MM.1S (cell line): ENCODE results near the gene POLH.
"Not testable (repeated sequence)": the region's sequence is repeated elsewhere in the genome, so short reads cannot be mapped to it uniquely, and the experiment has no call there.

Experiments used
- DNase-seq: peaks from one replicate; pipeline ENCODE4 v3.0.0-alpha.2; 2015
- H2AFZ ChIP-seq: fragments of 300-600 bp; sonication (generic); 2 replicates; pipeline ENCODE4 v1.6.0; 2016; ENCODE audit warnings: antibody characterized with exemption, low read length
- H3F3A ChIP-seq: fragments of 300-600 bp; sonication (generic); 2 replicates; pipeline ENCODE4 v1.6.1; 2016; ENCODE audit warnings: mild to moderate bottlenecking, antibody characterized with exemption, low read length, moderate library complexity, mixed read lengths; ENCODE audit not compliant: insufficient read depth
- H3K27ac ChIP-seq: fragments of 300-600 bp; sonication (generic); 2 replicates; pipeline ENCODE4 v1.5.1; 2016; ENCODE audit warnings: mild to moderate bottlenecking, low read length
- H3K27me3 ChIP-seq: fragments of 300-600 bp; sonication (generic); replicated peaks from 2 replicates; pipeline ENCODE4 v1.6.0; 2016; ENCODE audit warnings: low read length; ENCODE audit not compliant: insufficient read depth
- H3K36me3 ChIP-seq: fragments of 300-600 bp; sonication (generic); replicated peaks from 2 replicates; pipeline ENCODE4 v1.6.1; 2016; ENCODE audit warnings: mild to moderate bottlenecking, low read length, mixed read lengths; ENCODE audit not compliant: insufficient read depth
- H3K4me1 ChIP-seq: fragments of 300-600 bp; sonication (generic); 2 replicates; pipeline ENCODE4 v1.6.1; 2016; ENCODE audit warnings: low read length, mixed read lengths
- H3K4me2 ChIP-seq: fragments of 300-600 bp; sonication (generic); 2 replicates; pipeline ENCODE4 v1.6.0; 2016; ENCODE audit warnings: low read depth, low read length
- H3K4me3 ChIP-seq: fragments of 300-600 bp; sonication (generic); 2 replicates; pipeline ENCODE4 v1.5.1; 2016; ENCODE audit warnings: low read length, mixed read lengths
- H3K79me2 ChIP-seq: fragments of 300-600 bp; sonication (generic); 2 replicates; pipeline ENCODE4 v1.6.1; 2016; ENCODE audit warnings: mixed run types, low read length, mixed read lengths
- H3K9ac ChIP-seq: fragments of 300-600 bp; sonication (generic); 2 replicates; pipeline ENCODE4 v1.6.1; 2016; ENCODE audit warnings: low read length, mixed read lengths
- H3K9me2 ChIP-seq: fragments of 300-600 bp; sonication (generic); replicated peaks from 2 replicates; pipeline ENCODE4 v1.6.1; 2016; ENCODE audit warnings: mild to moderate bottlenecking, low read length, mixed read lengths; ENCODE audit not compliant: insufficient read depth
- H3K9me3 ChIP-seq: fragments of 300-600 bp; sonication (generic); replicated peaks from 2 replicates; pipeline ENCODE4 v1.6.1; 2016; ENCODE audit warnings: mild to moderate bottlenecking, low read length, mixed read lengths; ENCODE audit not compliant: insufficient read depth
- H4K20me1 ChIP-seq: fragments of 300-600 bp; sonication (generic); 2 replicates; pipeline ENCODE4 v1.6.1; 2016; ENCODE audit warnings: mild to moderate bottlenecking, low read length, moderate library complexity, mixed read lengths; ENCODE audit not compliant: insufficient read depth
- EZH2 ChIP-seq: fragments of 300-600 bp; sonication (generic); optimal IDR thresholded peaks from 2 replicates; pipeline ENCODE3; 2017; ENCODE audit warnings: low read depth, mild to moderate bottlenecking, antibody characterized with exemption, low read length, mixed read lengths
- EZH2phosphoT487 ChIP-seq: fragments of 300-600 bp; sonication (generic); IDR thresholded peaks from 2 replicates; pipeline ENCODE4 v1.6.1; 2018; ENCODE audit warnings: antibody characterized with exemption, low read length
- TF ChIP-seq, protein P1 (sequence below): fragments of 300-600 bp; sonication (generic); IDR thresholded peaks from 2 replicates; pipeline ENCODE4 v1.5.1; 2016; ENCODE audit warnings: antibody characterized with exemption, low read length, mixed read lengths

Gene POLH

DNA sequence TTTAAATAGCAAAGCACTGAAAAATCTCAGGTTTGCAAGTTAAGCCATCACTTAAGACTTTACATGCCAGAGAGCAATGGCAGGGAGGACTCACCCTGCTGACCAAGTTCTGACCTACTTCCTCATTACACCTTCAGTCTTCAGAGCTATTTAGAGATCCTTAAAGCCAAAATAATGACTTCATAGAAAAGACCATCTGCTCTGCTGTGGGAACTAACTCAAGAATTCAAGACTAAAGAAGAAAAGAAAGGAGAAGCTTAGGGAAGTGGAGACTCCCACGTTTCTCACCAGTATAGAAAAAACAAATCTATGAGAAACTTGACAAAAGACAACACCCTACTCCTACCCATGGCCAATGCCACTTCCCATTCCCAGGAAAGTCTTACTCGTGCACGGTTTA lies 28.8 kb upstream of the POLH start:
- no peak overlapping the region for H3K27ac ChIP-seq
- H3F3A ChIP-seq = no peaks in the 10 kb centered on the region; the same call in 1 of the 2 replicates
- no peak for TF ChIP-seq EZH2phosphoT487
- no peak for TF ChIP-seq EZH2
- H3K36me3 ChIP-seq = peaks cover 9% of the 10 kb centered on the region; the same call in 1 of the 2 replicates
- no peak overlapping the region for H3K4me3 ChIP-seq
- no peaks in the 10 kb centered on the region for H3K27me3 ChIP-seq
- no peak overlapping the region for H2AFZ ChIP-seq
- no peak overlapping the region for H3K9ac ChIP-seq
- H3K4me1 ChIP-seq = no peaks in the 10 kb centered on the region
- H3K79me2 ChIP-seq = no peaks in the 10 kb centered on the region
- DNase-seq = no peak
- no peak overlapping the region for H3K4me2 ChIP-seq
- no peaks in the 10 kb centered on the region for H3K9me3 ChIP-seq
- H4K20me1 ChIP-seq = no peaks in the 10 kb centered on the region
- no peaks in the 10 kb centered on the region for H3K9me2 ChIP-seq

DNA sequence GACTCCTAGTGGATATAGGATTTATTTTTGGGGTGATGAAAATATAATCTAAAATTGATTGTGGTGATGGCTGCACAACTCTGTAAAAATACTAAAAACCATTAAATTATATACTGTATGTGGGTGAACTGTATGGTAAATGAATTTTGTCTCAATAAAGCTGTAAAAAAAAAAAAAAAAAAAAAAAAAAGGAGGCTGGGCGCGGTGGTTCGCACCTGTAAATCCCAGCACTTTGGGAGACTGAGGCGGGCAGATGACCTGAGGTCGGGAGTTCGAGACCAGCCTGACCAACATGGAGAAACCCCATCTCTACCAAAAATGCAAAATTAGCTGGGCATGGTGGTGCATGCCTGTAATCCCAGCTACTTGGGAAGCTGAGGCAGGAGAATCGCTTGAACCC lies 18.4 kb upstream of the POLH start:
- not testable (repeated sequence) for H3K36me3 ChIP-seq, H3K4me3 ChIP-seq, H3K4me2 ChIP-seq, H3K79me2 ChIP-seq, H3K9ac ChIP-seq, DNase-seq, H3K4me1 ChIP-seq, H3F3A ChIP-seq, H3K27me3 ChIP-seq, H3K9me2 ChIP-seq, H4K20me1 ChIP-seq, H3K27ac ChIP-seq, H2AFZ ChIP-seq, H3K9me3 ChIP-seq

DNA sequence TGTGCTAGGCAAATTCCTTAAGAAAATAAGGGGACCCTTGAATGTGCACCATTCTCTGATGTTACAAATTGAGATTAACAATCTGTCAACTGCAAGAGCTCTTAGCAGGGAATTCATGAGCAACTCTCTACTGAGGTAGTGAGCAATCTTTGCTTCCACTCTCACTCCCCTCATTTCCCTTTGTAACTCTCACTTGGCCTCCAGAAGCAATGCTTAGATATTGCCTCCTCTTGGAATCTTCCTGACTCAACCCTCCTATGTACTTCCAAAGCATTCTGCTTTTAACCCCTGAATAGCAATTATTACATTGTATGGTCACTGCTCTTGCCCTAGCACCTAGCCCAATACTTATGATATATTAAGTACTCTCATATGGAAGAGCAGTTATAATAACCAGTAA lies 16.7 kb upstream of the POLH start:
- TF ChIP-seq, protein P1, sequence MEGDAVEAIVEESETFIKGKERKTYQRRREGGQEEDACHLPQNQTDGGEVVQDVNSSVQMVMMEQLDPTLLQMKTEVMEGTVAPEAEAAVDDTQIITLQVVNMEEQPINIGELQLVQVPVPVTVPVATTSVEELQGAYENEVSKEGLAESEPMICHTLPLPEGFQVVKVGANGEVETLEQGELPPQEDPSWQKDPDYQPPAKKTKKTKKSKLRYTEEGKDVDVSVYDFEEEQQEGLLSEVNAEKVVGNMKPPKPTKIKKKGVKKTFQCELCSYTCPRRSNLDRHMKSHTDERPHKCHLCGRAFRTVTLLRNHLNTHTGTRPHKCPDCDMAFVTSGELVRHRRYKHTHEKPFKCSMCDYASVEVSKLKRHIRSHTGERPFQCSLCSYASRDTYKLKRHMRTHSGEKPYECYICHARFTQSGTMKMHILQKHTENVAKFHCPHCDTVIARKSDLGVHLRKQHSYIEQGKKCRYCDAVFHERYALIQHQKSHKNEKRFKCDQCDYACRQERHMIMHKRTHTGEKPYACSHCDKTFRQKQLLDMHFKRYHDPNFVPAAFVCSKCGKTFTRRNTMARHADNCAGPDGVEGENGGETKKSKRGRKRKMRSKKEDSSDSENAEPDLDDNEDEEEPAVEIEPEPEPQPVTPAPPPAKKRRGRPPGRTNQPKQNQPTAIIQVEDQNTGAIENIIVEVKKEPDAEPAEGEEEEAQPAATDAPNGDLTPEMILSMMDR = no peak
- no peak for TF ChIP-seq EZH2
- no peak for TF ChIP-seq EZH2phosphoT487
- Histone ChIP-seq H3K36me3 (peaks cover 6% of the 10 kb centered on the region), H4K20me1 (no peaks in the 10 kb centered on the region), H3K4me3 (no peak overlapping the region), H3F3A (no peaks in the 10 kb centered on the region), H2AFZ (no peak overlapping the region), H3K4me2 (no peak overlapping the region), H3K9ac (no peak overlapping the region), H3K79me2 (no peaks in the 10 kb centered on the region), H3K27ac (no peak overlapping the region), H3K9me2 (no peaks in the 10 kb centered on the region), H3K9me3 (no peaks in the 10 kb centered on the region), H3K27me3 (no peaks in the 10 kb centered on the region), H3K4me1 (no peaks in the 10 kb centered on the region)
- DNase-seq = no peak

DNA sequence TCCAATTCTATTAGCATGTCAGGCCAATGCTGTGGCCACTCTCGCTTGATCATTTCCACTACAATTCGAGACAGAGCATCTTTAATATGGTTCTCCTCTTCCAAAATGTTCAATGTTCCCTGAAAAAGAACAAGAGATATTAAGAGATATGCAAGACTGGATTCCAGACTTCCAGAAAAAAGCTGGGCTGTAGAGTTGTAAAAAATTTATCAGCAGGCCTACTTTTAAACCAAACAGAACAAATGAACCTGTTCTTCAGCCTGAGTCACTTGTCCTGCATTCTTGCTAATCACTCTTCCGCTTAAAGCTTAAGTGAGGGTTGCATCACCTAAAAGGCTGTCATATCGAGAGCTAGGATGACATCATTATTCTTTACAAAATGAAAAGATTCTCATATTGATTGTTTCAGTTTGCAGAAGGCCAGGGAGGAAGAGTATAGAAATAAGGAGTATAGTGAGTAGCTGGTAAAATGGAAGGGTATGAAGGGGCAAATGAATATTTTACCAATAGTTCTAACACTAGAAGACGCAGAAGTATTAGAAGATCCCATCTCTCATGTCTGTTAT lies 5.0 kb upstream of the POLH start:
- H3K27ac ChIP-seq = no peak overlapping the region
- no peaks in the 10 kb centered on the region for H3K9me3 ChIP-seq
- no peaks in the 10 kb centered on the region for H3F3A ChIP-seq
- H3K4me1 ChIP-seq = no peaks in the 10 kb centered on the region
- H3K4me3 ChIP-seq = no peak overlapping the region
- H3K36me3 ChIP-seq = peaks cover 4% of the 10 kb centered on the region; the same call in 1 of the 2 replicates
- no peaks in the 10 kb centered on the region for H3K9me2 ChIP-seq
- peaks cover 38% of the 10 kb centered on the region for H3K79me2 ChIP-seq
- no peak overlapping the region for H2AFZ ChIP-seq
- H3K27me3 ChIP-seq = no peaks in the 10 kb centered on the region
- DNase-seq = no peak
- H4K20me1 ChIP-seq = no peaks in the 10 kb centered on the region
- H3K9ac ChIP-seq = no peak overlapping the region
- H3K4me2 ChIP-seq = no peak overlapping the region
- TF ChIP-seq EZH2phosphoT487 (no peak), EZH2 (no peak)
- TF ChIP-seq, protein P1 = no peak
